Liver (tissue), 3 donors: ENCODE measurements around the gene ADK.

ENCODE experiments used
- CTCF ChIP-seq: fragments of 150-350 bp; IDR thresholded peaks from 2 replicates; pipeline ENCODE4 v1.5.1; 2017; ENCODE audit warnings: improper control_type of control experiment, low read depth, low read length; ENCODE audit not compliant: missing input control
- FOXA1 ChIP-seq: IDR thresholded peaks from 2 replicates; pipeline ENCODE4 v1.6.1; 2016; ENCODE audit warnings: antibody characterized with exemption
- GABPA ChIP-seq, 2 donors: IDR thresholded peaks in 1 of 2; conservative IDR thresholded peaks in 1 of 2; 2 replicates each; pipeline ENCODE4 v1.6.1; 2016; ENCODE audit warnings: antibody characterized with exemption in 2 of 2, mild to moderate bottlenecking in 1 of 2, moderate library complexity in 1 of 2
- RAD21 ChIP-seq, 2 donors: IDR thresholded peaks; 2 replicates each; pipeline ENCODE4 v1.6.1; 2016; ENCODE audit warnings: antibody characterized with exemption in 2 of 2, mild to moderate bottlenecking in 2 of 2
- REST ChIP-seq: IDR thresholded peaks from 2 replicates; pipeline ENCODE4 v1.6.1; 2016; ENCODE audit warnings: antibody characterized with exemption, mild to moderate bottlenecking
- RXRA ChIP-seq, 2 donors: IDR thresholded peaks; 2 replicates each; pipeline ENCODE4 v1.6.1; 2017 to 2018; ENCODE audit warnings: antibody characterized with exemption in 2 of 2, mild to moderate bottlenecking in 1 of 2
- SP1 ChIP-seq: IDR thresholded peaks from 2 replicates; pipeline ENCODE4 v1.6.1; 2018; ENCODE audit warnings: antibody characterized with exemption, mild to moderate bottlenecking
- YY1 ChIP-seq: IDR thresholded peaks from 2 replicates; pipeline ENCODE4 v1.6.1; 2016; ENCODE audit warnings: antibody characterized with exemption, mild to moderate bottlenecking
- donor health status: healthy.
- donor health status: healthy.

- TF ChIP-seq RXRA (IDR thresholded peaks at IDR 0.05) (no peak), YY1 (no peak), CTCF (no peak), REST (no peak), SP1 (no peak), RAD21 (IDR thresholded peaks at IDR 0.05) (no peak), GABPA (IDR thresholded peaks at IDR 0.05 in 1 of 2, conservative IDR thresholded peaks at IDR 0.05 in 1 of 2) (no peak), FOXA1 (no peak)
Observed at GRCh38 chr10:74255214-74255613, 104.2 kb downstream of the ADK start.
